HG03139 (cell line): ENCODE results near the gene NDST1.
"Not testable (repeated sequence)": the region's sequence is repeated elsewhere in the genome, so short reads cannot be mapped to it uniquely, and the experiment has no call there.

Source experiments
- ATAC-seq: cut with Tn5 transposase; IDR thresholded peaks from one replicate; pipeline ENCODE4 v1.9.1; 2021; ENCODE audit not compliant: unreplicated experiment

The NDST1 gene

DNA sequence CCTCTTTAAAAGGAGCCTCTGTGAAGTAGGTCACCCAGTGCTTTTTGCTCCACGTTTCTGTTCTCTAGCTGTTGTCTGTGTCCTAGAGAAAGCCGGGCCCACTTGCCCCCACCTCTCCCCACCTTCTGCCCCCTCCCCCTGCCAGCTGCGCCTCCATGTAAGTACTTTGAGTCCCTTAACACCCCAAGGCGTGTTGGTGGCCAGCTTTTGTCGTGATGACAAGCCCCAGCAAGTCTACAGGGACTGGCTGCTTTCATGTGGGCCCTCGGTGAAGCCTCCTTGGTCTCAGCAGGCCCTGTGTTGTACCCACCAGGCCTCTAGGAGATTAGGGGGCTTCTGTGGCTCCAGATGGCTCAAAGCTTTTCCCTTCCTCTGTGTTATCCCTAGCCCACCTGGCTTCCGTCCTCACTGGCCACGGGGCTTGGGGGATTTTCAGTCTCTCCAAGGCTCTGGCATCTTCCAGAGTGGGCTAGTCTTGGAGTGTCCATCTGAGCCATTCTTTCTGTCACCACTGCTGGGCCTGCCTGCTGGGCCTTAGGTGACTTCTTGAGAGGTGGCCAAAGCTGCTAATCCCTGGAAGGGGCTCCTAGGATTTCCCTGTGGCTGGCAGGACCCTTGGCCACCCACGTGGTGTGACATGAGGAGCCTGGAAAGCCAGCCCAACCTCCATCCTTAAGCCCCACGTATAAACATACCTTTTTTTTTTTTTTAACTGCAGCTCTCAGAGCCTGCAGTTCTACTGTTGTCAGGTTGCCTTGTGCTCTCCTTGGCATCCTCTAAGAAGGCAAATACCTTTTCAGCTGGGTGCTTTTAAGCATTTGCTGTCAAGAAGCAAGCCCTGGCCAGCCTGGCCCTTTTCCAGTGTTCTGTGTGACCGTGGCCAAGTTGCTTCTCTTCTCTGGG lies 1.1 kb upstream of the NDST1 start:
- no peak for ATAC-seq

DNA sequence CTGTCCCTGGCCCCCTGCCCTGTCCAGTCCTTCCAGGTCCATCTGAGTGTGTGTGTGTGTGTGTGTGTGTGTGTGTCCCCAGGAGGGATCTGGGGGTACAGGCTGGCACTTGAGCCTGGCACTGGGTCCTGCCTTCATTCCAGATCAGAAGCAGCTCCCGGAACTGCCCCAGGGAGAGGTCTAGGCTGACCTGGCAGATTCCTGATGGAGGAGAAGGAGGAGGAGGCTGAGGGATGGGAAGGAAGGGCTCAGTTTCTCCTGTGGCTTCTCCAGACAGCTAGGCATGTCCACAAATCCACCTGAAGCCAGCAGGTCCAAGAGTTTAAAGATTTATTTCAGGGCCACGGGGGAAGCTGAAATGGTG lies 328 bp downstream of the NDST1 start:
- no peak for ATAC-seq

DNA sequence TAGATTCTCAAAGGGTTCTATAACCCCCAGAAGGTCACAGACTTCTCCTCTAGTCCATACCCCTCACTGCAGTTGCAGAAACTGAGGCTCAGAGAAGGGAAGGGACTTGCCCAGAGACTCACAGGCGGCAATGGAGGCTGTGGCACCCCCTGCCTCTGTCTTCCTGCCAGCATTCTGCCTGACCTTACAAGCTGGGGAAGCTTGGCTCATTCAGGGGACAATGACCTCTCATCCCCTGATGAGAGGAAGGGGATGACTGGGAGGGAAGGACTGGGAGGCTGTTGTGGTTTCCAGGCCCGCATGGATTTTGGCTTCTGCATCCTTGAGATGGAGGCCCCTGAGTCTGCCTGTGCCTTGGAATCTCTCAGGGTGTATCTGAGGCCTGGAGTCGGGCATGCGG lies 897 bp downstream of the NDST1 start:
- no peak for ATAC-seq

DNA sequence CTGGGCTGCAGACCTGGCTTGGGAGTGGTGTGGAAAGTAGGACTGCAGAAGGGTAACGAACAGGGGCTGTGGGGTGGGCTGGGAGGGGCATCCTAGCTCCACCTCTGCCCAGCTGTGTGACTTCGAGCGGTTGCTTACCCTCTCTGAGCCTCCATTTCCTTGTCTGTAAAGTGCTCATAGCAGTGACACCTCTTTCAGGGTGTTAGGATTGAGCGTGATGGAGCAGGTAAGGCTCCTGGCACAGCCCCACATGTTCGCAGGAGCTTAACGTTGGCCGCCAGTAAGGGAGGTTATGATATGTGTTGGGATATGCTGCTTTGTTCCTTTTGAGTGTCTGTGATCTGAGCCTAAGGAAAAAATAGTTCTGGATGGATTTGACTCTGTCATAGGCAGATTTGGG lies 2.1 kb downstream of the NDST1 start:
- no peak for ATAC-seq

DNA sequence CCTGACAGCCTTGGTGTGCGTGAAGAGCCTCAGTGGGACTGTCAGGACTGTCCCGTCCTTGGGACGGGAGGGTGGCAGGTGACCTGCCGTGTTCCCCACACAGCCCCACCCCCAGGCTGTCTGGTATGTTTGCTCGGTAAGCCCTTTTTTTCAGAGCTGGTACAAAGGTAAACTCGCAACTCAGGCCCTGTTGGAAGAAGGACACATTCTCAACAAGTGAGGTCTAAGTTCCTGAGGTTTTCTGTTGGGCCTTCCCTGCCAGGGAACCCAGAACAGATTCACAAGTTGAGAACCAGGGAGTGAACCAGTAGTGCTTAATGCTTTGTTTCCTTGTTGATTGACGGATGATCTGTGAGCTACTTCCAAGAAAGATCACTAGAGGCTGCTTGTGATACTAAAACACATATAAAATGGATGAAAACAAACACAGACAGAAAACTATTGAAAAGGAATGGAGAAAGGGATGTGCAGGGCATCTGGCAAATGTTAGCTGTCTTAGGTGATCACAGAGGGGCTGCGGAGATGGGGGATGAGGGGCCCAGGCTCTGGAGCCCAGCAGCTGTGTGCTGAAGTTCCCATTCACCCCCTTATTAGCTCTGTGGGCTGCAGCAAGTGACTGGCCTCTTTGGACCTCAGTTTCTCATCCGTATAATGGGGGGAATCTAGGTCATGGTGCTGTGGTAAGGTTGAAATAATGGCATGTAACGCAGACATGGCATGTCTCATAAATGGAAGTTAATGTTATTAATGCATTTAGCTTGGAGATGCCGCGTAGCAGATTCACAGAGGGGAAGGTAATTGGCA lies 2.7 kb downstream of the NDST1 start:
- ATAC-seq, result no peak

DNA sequence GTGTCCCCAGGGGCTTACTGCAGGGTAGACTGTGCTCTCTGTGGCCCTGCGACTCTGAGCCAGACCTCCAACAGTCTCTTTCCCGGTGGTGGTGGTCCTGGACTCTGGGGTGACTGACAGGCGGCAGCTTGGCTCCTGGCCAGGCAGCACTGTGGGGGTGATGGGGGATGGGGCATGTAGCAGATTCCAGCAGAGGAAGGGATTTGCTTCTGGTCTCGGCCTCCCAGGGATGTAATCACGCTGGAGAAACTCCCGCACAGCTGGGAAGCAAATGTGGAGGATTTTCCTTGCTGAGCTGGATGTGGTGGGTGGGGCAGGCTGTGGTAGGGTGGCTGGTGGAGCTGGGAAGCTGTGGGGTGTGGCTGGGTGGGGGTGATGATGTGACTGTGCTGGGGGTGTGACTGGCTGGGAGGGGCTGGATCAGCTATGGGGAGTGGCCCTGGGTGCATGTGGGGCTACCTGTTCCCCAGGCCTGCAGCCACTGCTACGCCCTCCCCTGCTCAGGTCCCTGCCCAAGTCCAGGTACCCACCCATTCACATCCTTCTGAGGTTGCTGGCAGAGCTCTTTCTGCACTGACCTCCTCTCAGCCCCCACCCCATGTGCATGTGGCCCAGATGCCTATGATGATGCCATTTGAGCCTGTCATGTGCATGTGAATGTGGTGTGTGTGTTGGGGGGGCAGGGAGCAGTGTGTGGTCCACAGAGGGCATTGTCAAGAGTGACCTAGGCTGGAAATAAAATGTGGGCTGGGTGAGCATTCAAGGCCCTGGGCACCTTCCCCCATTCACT lies 3.8 kb downstream of the NDST1 start:
- no peak for ATAC-seq

DNA sequence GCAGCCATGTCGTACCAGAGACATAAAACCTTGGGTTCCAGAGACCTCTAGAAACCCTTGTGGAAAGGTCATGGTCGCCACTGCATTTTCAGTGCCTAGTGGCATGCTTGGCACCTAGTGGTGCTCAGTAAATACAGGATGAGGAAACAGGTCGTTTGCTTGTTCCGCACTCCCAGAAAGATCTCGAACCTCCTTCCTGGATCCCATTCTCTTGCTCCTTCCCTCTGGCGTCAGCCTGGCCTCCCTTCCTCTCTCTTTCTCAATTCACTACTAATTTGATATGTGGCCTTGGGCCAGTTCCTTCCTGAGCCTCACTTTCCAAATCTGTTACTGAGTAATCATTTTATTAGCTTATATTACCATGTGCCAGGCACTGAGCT lies 4.4 kb downstream of the NDST1 start:
- no peak for ATAC-seq

DNA sequence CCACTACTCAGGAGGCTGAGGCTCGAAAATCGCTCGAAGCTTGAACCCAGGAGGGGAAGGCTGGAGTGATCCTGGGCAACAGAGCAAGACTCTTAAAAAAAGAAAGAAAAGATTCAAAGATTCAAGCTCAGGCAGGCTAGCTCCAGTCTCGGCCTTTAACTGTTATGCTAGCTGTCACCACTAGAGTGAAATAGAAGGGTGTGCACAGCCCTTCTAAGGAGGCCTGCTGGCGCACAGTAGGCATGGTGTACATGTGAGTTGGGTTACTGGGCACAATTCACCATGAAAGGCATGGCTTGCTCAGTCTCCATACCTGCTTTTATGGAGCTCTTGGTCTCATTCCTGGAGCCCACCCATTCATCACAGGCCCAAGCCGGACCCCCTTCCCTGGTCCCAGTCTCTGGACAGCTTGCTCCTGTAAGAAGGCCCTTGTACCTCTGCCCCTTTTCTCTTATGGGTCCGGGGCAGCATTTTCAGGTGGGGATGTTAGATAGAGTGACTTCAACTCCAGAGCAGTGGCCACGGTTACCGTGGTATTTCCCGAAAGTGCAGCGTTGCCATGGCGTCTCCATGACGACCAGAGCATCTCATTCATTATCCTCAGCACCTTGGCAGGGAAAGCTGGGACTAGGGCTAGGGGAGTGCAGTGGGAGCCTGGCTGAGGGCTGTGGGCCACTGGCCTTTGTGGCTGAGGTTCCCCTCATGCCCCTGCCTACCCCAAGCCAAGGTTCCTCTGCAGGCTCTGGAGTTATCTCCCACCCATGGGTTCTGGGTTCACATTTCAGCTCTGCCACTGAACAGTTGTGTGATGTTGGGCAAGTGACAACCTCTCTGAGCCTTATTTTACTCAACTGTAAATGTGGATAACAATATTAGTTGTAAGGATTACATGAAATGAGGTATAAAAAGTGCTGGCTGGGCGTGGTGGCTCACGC lies 5.7 kb downstream of the NDST1 start:
- no peak for ATAC-seq

DNA sequence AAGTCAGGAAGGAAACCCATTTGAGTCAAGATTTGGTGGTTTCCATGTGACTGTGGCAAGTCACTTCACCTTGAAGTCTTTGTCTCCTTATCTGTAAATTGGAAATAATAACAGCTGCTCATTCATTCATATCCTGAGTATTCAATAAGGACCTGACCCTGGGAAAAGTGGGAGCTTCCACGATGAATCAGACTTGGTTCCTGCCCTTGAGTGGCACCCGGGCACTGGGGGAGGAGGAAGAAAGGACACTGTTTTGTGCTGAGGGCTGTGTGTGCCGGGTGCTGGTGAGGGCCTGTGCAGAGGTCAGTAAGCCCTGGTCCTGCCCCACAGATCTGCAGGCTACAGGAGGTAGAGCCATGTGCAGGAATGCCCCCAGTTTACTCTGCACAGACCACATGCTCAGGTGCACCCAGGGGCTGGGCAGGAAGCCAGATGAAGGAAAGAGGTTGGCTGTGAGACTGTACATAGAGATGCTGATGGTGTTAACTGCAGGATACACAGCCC lies 6.8 kb downstream of the NDST1 start:
- no peak for ATAC-seq

DNA sequence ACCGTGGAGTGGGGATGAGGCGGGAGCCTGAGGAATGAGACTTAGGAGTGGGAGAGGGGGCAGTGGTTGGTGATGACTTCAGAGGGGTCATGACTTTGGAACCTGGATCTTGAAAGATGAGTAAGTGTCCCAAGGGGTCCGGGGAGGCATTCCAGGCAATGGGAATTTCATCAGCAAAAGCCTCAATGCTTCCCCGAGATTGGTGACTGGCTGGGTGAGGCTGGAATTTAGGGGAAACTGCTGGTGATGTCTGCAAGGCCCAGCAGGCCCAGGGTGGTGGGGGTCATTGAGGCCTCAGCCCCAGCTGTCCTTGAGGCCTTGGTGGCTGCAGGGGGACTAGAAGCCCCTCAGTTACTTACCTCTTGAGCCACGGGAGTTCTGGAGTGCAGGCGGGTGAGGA lies 7.5 kb downstream of the NDST1 start:
- no peak for ATAC-seq

DNA sequence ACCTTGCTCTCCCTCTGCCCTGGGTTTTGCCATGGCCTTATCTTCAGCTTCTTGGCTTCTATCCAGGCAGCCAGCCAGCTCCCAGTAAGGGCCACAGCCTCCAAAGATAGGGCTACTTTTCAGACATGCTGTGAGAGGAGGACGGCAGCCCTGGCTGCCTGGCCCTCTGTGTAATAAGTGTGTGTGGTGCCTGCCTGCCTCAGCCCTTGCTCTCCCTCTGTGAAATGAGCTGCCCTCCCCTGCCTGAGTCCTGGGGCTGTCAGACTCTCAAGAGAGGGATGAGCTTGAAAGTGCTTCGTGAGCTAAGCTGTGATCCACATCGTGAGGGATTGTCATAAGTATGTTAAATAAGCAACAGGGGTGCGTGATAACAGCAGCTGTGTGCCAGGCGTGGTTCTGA lies 8.1 kb downstream of the NDST1 start:
- ATAC-seq, result no peak

DNA sequence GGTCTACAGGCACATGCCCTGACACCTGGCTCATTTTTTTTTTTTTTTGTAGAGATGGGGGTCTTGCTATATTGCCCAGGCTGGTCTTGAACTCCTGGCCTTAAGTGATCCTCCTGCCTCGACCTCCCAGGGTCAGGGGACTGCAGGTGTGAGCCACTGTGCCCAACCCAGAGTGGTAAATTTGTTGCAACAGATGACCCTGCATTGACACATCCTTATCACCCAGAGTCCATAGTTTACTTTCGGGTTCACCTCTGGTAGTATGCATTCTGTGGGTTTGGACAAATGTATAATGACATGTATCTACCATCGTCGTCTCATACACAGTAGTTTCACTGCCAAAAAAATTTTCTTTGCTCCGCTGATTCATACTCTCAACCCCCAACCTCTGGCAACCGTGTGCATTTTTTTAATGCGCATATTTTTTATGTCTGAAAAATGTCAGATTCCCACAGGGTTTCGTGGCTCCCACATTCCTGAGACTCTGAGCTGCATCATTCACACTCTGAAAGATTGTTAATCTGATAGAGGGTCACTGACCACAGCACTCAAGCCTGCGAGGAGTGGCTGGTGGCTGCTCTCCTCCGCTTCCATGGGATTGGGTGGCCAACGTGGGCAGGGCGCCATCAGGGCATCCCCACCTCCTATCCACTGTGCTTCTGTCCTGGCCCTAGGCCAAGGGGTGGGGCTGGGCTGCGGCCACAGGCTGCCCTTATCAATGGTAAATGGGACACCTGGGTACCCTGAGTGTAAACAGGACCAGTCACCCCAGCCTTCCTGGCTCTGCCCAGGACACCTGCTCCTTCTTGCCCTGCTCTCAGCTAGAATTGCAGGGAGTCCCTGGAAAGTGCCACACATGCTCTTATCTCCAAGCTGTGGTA lies 9.6 kb downstream of the NDST1 start:
- no peak for ATAC-seq

DNA sequence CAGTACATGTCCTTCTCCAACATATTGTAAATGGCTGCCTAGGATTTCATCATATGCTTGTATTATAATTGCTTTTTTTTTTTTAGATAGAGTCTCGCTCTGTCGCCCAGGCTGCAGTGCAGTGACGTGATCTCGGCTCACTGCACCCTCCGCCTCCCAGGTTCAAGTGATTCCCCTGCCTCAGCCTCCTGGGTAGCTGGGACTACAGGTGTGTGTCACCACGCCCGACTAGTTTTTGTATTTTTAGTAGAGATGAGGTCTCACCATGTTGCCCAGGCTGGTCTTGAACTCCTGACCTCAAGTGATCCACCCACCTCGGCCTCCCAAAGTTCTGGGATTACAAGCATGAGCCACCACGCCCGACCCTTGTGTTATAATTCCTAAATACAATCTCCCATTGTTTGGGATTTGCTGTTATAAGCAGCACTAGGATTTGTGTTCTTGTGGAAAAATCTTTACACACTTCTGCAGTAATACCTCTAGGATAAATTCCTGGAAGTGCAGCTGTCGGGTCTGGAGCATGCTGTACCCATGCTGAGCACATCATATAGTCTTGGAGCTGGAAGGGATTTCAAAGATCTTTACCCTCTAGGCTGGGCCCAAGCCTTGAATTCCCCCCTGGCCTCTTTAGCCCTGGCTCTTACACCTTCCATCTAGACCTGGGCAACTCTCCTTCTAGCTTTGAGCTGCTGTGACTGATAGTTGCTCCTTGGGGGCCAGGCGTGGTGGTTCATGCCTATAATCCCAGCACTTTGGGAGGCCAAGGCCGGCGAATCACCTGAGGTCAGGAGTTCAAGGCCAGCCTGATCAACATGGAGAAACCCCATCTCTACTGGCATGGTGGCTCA lies 11.0 kb downstream of the NDST1 start:
- ATAC-seq, result not testable (repeated sequence)

DNA sequence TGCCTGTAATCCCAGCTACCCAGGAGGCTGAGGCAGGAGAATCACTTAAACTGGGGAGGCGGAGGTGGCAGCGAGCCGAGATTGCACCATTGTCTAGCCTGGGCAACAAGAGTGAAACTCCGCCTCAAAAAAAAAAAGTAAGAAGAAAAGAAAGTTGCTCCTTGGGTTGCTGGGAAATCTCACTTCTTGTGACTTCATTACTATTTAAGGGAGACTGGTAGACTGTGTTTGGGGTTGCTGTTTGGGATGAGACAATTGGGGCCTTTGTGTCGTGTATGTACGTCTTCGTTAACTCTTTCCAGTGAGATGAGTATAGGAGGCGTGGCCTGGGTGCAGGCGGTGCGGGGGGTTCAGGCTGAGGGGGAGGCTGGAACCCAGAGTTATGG lies 11.6 kb downstream of the NDST1 start:
- ATAC-seq, result no peak

DNA sequence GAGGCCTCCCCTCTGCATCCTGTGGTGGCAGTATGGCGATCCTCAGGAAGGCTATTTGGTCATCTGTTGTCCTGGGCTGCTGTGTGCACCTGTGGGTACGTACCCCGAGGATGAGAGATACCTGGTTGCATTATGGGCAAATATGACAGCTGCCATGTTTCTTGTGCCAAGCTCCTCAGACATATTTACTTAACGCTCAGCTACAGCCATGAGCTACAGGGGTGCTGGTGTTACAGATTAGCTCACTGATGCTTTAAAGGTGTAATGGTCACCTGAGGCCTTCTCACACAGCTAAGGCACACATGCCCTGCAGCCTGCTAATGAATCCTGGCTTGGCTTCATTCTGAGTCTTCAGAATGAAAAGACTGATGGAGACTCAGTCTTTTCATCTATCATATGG lies 12.0 kb downstream of the NDST1 start:
- no peak for ATAC-seq

DNA sequence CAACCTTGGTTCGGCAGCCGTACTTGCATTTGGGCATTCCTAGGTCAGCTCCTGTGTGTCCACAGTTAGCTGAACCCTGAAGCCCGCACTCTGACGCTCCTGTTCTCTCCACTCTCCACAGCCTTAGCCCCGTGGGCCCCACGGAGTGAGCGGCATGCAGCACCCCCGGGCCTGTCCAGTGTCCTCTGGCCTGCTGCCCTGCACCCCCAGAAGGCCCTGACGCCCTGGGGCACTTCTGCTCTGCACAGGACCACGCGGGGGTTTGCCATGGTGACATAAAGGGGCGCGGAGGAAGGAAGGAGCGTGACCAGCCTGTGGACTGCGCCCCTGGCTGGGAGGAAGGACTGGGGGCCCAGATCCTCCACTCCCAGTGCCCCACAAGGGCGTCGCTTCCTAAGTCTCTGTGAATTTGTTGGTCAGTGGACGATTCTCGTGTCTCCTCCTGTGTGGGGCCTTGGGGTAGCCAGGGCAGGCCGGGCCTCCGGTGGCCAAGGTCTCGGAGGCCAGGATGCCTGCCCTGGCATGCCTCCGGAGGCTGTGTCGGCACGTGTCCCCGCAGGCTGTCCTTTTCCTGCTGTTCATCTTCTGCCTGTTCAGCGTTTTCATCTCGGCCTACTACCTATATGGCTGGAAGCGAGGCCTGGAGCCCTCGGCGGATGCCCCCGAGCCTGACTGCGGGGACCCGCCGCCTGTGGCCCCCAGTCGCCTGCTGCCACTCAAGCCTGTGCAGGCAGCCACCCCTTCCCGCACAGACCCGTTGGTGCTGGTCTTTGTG lies 13.0 kb downstream of the NDST1 start:
- ATAC-seq, result no peak

DNA sequence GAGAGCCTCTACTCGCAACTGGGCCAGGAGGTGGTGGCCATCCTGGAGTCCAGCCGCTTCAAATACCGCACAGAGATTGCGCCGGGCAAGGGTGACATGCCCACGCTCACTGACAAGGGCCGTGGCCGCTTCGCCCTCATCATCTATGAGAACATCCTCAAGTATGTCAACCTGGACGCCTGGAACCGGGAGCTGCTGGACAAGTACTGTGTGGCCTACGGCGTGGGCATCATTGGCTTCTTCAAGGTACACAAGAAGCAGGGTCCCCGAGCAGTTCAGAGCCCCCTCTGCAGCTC lies 13.5 kb downstream of the NDST1 start:
- no peak for ATAC-seq

DNA sequence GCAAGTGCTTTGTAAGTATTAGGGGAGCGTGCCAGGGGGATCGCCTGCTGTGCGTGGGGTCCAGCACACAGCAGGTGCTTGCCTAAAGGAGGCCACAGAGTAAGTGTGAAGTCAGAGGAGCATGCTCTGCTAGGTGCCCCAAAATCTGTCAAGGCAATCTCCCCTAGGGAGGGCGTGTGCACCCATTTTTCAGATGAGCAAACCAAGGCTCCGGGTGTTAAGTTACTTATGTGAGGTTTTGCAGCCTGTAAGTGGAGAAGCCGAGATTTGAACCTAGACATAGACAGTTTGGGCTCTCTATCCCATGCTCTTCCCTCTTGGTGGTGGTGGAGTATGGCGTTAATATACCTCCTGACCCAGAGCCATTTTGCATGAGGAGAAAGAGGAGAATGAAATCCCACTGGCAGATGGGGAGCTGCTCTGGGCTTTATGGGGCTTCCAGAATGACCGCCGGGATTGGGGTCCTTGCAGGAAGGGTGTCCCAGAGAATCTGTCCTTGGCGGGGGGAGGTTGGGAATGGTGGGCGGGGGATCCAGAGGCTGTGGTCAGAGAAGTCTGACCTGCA lies 14.1 kb downstream of the NDST1 start:
- no peak for ATAC-seq
